ENCODE data around the gene ENDOV.

The ENDOV gene

DNA sequence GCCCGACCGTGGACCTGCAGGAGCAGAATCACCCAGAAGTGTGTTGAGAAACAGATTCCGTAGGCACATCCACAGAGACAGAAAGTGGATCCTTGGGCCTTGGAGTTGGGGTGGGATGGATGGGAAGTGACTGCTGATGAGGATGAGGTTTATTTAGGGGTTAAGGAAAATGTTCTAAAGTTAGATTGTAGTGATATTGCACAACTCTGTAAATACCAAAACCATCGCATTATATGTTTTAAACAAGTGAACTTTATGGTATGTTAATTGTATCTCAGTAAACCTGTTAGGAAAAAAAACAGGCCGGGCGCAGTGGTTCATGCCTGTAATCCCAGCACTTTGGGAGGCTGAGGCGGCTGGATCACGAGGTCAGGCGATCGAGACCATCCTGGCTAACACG is 3.6 kb downstream of the ENDOV start:
- no peak for DNase-seq

DNA sequence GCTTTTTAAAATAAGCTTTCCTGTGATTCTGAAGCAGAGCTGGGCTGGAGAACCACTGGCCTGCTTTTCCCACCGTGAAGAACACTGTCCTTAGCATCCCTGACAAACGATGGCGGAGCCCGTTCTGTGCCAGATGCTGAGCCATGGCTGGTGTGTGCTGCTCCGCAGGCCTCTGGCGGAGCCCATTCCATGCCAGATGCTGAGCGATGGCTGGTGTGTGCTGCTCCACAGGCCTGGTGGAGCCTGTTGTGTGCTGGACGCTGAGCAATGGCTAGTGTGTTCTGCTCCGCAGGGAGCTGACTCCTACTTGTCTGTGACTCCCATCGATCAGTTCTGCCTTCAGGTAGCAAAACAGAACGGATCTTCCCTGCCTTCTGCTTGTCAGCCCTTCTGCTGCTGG is 4.3 kb downstream of the ENDOV start:
- DNase-seq: no peak

DNA sequence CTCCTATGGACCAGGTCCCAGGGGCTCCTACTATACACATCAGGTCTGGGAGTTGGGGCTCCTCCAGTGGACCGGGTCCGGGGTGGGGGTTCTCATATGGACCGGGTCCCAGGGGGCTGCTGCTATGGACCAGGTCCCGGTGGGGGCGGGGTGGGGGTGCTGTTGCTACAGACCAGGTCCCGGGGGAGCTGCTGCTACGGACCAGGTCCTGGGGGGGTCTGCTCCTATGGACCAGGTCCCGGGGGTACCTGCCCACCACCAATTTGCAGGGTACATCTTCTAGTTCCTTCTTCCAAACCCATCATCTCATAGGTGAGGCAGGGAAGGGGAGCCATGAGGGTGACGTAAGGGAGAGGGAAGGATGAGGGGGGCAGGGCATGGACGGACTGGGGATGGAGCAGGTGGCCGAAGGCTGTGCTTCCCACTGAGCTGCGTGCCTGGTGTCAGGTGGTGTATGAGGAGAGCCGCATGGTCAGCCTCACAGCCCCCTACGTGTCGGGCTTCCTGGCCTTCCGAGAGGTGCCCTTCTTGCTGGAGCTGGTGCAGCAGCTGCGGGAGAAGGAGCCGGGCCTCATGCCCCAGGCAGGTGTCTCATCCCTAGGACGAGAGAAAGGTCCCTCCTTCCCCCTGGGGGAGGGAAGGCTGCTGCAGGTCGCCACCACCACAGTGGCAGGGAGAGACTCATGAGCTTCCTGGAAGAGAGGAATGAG is 6.6 kb downstream of the ENDOV start:
- no peak for DNase-seq

DNA sequence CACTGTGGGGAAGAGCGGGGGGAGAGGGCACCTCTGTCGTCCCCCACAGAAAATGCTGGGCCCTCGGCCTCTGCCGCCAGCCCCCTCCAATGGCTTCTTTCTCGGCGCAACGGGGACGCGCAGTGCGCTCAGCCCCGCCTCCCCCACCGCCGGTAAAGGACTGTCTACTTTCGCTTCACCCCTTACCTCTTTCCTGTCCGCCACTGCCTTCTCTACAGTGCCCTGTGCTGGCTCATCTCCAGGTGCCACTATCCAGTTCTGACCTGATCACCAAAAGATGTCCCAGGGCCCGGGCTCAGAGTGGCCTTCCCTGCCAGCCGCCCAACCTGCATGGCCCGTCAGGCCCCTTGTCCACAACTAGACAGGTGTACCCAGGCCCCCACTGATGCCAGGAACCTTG is 7.3 kb downstream of the ENDOV start:
- DNase-seq: no peak

DNA sequence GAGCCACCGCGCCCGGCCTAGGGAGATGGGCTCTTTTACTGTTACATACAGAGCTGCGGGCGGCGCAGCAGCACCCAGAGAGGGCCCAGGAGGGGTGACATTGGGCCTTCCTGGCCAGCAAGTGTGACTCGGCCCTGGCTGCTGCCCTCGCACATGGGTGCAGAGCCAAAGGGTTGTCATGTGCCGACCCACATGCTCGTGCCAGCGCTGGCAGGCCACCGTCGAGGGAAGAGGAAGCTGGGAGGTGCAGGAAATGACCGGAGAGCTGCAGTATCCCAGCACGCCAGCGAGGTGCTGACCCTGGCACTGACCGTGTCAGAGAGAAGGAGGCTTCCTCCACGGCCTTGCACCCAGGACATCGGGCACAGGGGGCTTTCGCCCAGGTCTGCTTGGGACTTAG is 8.0 kb downstream of the ENDOV start:
- no peak for DNase-seq

DNA sequence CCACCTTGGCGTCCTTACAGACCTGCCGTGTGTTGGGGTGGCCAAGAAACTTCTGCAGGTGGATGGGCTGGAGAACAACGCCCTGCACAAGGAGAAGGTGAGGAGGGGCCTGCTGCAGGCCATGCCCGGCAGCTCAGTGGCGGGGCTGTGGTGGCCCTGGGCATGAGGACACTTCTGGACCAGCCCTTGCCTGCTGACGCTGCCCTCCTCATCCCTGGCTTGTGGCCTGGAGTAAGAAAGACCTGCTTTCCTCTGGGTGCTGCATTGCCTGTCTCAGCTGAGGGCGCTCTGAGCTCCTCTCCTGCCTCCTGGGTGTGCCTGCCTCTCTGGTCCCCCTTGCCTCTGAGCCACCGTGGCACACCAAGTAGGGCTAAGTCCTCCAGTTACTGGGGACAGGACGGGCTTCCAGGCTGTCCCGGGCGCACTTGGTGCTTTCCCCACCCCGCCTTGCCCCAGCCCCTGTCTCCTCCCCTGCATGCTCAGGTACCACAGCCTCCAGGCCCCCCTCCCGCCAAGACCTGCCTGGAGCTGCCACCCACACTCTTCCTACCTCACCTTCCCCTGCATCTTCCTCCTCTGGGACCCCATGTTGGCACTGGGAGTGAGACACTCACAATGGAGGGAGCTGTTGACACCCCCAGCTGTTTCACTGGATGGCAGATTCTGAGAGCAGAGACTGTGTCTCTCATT is 8.7 kb downstream of the ENDOV start:
- DNase-seq: no peak

DNA sequence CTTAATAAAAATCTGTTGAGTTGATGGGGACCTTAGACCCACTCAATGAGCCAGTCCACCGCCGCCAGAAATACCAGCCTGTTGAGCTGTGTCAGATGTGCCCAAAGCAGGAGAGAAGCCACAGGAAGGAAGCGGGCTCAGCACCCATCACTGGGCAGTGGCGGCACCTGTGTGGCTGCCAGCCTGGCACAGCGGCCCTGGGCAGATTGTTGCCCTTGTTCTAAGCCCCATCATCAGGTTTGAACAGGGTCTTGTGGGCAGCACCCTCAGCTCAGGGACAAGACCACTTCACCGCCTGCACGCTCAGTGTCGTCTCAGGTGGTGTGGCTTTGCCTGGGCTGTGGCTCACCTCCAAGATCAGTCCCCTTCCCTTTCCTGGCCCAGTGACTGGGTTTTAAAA is 9.3 kb downstream of the ENDOV start:
- no peak for DNase-seq

DNA sequence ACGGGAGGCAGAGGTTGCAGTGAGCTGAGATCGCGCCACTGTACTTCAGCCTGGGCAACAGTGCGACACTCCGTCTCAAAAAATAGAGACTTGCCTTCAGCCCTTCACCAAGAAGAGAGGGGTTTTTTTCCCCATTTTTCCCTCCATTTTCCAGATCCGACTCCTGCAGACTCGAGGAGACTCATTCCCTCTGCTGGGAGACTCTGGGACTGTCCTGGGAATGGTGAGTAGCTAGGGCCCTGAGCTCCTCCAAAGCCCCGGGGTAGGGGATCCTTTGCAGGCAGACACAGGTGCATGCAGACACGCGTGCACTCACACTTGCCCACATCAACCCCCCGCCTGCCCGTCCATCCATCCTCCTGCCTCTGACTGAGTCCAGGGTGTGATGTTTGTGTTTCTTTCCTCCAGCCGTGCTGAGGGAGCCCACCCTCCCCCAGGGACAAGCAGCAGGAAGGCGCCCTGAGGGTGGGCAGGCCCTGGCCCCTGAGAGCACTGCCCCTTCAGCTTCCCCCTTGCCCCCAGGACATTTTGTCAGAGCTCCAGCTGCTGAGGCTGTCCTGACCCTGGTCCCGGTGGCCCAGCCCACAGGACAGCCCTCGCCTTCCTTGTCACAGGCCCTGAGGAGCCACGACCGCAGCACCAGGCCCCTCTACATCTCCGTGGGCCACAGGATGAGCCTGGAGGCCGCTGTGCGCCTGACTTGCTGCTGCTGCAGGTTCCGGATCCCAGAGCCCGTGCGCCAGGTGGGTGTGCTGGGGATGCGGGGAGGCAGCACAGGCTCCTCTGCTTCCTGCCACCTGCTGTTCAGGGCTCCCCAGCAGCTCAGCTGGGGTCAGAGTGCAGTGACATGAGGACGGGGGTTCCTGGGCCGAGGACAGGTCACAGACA is 10.2 kb downstream of the ENDOV start:
- DNase-seq: no peak

DNA sequence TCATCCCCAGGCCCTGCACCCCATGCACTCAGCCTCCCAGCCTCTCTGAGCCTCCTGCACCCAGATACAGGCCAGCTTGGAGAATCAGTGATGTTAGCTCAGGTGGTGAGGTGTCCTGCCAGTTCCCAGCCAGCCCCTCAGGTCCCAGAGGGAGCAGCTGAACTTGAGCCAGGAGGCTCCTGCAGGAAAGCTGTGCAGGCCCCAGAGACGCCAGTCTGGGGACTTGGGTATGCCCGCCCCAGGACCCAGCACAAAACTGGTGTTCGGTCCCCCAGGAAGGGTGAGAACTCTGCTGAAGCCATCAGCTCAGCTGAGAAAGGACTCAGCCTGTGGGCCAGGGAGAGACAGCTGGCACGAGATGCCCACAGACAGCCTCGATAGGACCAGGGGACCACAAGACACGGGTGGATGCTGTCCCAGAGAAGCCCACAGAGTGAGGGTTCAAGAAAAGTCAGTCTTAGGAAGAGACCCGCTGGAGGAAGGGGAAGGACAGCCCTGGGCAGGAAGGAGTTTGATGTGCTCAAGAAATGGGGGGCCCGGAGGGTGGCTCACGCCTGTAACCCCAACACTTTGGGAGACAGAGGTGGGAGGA is 11.0 kb downstream of the ENDOV start:
- no peak for DNase-seq

DNA sequence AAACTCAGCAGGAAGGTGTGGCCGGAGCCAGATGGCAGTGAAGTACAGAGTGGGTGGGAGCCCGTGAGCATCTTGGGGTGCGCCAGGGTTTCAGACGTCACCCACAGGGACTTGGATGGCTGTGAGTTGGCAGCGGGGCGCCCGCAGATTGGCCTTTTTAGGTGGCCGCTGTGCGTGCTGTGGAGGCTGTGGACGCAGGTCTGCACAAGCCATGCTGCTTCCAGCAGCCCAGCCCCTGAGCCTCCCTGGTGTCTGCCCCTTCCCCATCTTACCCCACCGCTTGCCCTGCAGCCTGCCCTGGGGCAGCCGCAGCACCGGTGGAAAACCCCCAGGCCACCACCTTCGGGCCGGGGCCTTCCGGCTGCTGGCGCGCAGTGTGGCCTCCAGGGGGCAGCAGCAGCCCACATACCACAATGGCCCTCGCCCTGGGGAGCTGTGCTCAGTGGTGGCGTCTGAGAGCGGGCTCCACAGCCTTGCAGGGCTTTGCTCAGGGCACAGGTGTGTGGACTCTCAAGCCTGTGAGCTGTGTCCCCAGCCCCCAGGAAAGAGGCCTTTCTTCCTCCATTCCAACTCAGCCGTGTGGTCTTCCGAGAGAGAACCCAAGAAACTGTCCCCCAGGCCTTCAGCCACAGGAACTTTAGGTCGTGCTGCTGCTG is 11.8 kb downstream of the ENDOV start:
- peak; percentile 32 to 63 for DNase-seq

DNA sequence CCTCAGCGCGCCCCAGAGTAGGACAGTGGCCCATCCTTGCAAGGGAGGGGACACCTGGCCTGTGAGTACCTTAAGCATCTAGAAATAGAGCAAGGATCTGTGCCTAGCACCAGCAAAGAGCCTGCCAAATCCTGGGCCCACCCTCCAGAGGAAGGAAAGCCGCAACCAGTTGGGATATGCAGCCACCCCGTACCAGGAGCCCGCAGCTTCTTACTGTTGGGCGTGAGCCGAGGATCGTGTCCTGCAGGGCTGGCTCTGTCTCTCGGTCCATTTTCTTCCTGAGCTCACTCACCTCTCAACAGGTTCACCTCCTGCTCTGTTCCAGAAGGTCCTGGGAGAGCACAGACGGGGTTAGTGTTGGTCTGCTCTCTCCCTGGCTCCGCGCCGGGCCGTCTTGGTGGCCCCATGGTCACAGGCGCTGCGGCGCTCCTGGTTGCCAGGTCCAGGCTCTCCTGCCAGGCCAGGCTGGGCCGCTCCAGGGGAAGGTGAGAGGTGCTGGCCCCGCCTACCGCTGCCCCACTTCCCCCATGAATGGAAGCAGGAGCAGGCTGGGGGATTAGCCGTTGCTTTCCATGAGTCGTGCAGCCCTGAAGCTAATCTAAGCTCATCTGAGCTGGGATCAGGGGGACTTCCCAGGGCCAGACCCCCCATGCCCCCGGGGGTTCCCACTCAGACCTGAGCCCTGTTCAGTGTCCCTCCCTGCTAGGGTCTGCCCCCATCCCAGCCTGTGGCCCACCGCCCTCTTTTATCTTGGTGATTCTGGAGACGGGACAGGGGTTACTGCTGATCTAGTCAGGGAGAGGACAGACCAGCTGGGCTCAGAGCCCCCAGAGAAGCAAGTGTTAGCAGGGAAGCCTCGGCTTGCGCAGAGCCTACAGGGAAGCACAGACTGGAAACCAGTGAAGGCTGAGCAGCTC is 12.7 kb downstream of the ENDOV start:
- no peak for DNase-seq

DNA sequence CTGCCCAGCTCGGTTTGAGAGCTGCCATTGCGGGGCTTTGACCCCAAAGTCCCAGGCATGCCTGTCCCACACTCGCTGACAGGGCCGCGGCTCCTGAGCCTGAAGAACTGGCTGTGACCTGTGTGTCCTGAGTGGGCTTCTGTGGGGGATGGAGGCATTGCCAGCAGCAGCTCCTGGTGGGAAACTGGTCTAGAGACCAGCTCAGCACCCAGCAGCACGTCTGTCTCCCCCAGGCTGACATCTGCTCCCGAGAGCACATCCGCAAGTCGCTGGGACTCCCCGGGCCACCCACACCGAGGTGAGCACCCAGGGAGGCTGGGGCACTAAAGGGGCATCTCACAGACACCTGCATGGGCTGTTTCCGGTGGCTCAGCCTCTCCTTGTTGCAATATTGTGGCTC is 13.4 kb downstream of the ENDOV start:
- DNase-seq: no peak

DNA sequence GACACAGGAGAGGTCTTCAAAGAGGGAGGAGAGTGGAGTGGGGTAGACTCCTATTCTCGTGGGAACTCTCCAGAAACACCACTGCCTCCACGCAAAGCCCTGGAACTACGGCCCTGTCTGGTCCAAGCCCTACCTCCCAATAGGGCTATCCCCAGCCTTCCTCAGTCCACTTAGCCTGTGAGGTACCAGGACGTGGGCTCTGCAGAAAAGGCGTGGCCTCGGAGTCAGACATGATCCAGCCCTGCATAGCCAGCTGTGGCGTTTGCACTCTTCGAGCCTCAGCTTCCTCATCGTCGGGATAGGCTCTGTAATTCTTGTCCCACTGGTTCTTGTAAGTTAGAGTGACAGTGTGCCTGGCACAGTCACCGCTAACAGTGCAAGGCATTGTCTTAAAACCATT is 13.8 kb downstream of the ENDOV start:
- DNase-seq: no peak

DNA sequence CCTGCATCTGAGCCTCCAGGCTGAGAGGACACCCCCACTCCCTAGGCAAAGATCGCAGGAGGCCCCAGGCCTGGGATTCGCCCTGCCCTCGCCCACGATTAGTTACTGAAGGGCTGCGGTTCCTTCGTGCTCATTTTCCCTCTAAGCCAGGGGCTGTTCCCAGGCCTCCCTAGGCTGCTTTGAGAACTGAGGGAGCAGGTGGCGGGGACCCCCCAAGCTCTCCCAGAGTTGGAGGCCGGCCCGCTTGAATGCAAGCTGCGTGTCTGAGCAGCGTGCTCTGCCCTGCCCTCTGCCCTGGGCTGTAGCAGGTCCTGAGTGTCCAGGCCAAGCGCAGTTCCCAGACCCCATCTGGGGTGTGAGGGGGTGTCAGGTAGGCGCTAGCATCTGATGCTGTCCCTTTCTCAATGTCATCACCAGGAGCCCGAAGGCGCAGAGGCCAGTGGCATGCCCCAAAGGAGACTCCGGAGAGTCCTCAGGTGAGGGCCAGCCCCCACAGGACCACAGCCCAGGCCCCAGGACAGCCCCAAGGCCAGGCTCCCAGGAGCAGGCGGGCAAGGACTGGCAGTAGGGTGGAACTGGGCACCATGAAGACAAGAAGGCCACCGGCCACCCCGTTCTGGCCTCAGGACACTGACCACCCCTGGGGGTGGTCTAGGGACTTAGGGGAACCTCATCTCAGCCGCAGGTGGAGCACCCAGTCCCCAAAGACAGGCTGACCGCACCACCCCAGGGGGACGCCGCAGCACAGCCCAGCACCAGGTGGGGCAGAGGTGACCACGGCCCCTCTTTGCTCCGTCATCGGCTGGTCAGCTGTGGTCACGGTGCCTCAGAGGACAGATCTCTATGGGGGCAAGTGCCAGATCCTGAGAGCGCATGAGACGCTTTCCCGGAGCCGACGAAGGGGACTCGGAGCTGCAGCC is 14.6 kb downstream of the ENDOV start:
- DNase-seq: no peak

DNA sequence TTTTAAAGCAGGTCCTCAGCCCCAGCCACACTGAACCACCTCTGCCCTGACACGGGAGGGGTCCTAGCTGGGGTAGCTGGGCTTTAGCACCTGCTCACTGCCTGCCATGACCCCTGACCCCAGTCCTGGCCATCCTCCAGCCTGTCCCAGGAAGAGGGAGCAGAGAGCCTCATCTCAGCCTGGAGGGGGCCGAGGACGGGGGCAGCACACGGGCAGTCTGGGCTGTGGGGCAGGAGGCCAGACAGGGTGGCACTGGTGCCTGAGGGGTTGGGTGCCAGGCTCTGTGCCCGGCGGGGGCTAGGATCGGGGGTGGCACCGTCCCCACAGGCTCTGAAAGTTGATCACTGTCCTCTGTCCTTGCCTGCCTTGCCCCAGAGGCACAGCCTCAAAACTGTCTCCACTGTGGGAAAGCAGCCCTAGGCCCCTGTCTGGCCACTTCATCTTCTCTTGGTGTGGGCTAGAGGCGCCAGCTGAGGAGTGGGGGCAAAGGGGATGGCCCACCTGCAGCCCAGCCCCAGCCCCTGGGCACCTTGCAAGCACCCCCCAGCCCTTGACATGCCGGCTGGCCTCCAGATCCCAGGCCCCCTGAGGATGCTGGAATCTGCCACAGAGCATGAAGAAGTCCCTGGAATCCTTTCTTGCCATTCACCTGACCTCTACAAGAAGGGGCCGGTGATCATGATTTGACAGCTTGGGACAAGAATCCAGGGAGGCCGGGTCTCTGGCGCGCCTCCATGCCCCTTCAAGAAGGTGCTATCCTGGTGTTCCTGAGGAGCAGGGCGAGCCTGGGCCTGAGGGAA is 15.7 kb downstream of the ENDOV start:
- DNase-seq: no peak

DNA sequence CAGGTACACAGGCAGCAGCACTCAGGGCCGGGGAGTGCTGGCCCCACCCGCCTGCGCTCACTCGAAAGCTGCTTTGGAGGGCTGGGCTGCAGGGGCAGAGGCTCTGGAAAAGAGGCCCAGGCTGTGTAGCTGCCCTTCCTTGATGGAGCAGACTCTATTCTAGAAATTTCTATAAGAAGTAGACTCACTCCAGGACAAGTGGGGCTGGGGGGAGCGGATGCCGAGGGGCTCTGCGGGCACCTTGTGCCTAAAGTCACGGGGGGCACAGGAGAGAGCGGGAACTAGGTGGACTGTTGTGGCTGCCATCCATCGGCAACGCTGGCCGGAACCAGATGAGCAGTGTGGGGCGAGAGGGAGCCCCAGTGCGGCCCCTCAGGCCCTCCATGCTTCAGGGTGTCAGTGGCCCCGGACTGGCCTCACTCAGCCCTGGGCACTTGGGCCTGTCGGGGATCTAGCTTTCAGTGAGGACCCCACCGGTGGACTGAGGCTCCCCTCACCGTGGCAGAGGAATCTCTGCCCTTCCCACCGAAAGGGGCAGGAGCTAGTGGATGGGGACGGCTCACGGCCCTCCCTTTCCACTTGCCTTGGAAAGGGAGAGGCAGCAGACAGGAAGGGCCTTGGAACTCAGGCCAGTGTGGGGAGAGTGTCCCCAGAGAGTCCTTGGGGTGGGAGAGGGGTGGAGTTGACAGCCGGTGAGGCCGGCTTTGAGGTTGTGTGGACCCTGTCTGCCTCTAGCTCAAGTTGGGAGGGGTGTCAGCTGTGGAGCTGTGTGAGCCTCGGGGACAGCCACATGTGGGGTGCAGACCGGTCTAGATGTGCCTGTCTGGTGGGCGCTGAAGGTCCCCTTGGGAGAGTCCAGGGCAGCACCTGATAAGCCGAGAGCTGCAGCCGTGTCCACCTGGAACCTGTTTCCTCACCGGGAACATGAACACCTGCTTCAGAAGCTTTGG is 16.6 kb downstream of the ENDOV start:
- DNase-seq: no peak

DNA sequence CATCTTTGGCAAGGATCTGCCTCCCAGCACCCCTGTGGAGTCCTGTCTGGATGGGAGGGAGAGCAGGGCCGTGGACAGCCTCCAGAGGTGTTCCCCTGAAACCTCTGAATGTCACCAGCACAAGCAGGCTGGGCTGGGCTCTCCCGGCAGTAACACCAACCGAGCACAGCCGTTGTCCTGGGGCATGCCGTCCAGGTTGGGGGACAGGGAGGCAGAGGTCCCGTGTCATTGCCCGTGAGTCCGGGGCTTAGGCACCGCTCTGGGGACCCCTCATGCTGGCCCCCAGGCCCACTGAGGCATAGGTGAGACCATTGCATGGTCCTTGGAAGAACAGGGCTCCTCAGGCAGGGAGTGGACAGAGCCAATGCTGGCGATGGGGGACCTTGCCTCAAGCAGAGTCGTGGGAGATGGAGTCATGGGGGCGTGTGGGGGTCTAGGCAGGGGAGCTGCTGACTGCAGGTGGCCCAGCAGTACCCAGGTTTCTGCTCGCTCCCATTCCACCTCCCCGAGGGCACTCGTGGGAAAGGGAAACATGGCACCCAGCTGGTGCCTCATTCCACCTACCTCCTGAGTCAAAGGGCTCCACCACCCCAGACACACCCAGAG is 17.5 kb downstream of the ENDOV start:
- no peak for DNase-seq

DNA sequence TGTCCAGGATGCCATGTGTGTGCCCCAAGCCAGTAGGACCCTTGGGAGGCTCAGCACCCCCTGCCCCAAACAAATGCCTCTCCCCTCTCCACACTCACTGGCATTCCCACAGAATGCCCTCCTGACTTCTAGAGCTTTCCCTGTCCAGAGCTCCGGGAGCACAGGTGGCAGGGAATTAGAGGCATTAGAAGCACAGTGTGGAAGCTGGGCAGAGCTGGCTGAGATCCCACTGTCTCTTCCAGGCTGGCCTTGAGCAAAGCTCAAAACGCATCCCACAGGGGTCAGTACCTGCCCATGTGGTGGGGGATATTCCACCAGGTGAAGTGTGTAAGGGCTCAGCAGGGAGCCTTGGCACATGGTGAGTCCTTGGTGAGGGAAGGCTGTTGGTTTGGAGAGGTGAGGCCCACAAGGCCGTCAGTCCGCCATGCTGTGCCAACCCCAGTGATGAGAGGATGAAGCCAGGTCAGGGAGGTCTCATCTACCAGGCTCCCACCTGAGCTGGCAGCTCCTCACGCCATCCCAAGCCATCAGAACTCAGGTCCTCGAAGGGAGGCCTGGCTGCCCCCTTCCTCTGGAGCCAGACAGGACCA is 18.1 kb downstream of the ENDOV start:
- DNase-seq: no peak

All from hippocampal formation (tissue), 2 donors.